Neural cell (in vitro differentiated cells): ENCODE results near the gene DAAM2. TPM values are rescaled to one million over a fixed set of nuclear protein-coding genes. Genes with fewer than 3 reads are reported as not detected.

Experiments
- H2AFZ ChIP-seq: fragments of 200-600, 300-800 bp; sonication (generic), shearing (Covaris generic); 2 replicates; pipeline ENCODE4 v1.6.0; 2014; ENCODE audit warnings: low read depth, mild to moderate bottlenecking, antibody characterized with exemption, low read length, moderate library complexity
- H3F3A ChIP-seq: fragments of 200-600 bp; shearing (Covaris generic); 2 replicates; pipeline ENCODE4 v1.6.1; 2016; ENCODE audit warnings: mild to moderate bottlenecking, moderate library complexity, mixed read lengths, antibody characterized with exemption, low read length; ENCODE audit not compliant: insufficient read depth, poor library complexity, severe bottlenecking
- H3K27ac ChIP-seq: fragments of 200-600, 300-800 bp; sonication (generic), shearing (Covaris generic); 2 replicates; pipeline ENCODE4 v1.5.1; 2014; ENCODE audit warnings: mild to moderate bottlenecking, low read length, moderate library complexity
- H3K27me3 ChIP-seq: fragments of 300-800, 200-600 bp; sonication (generic), shearing (Covaris generic); 2 replicates; pipeline ENCODE4 v1.6.0; 2014; ENCODE audit warnings: mild to moderate bottlenecking, low read depth, low read length, moderate library complexity; ENCODE audit not compliant: insufficient read depth
- H3K36me3 ChIP-seq: fragments of 300-800, 200-600 bp; sonication (generic), shearing (Covaris generic); 2 replicates; pipeline ENCODE4 v1.5.1; 2014; ENCODE audit warnings: mild to moderate bottlenecking, antibody characterized with exemption, low read length, moderate library complexity; ENCODE audit not compliant: insufficient read depth
- H3K4me2 ChIP-seq: fragments of 300-800, 200-600 bp; sonication (generic), shearing (Covaris generic); 2 replicates; pipeline ENCODE4 v1.6.0; 2014; ENCODE audit warnings: mild to moderate bottlenecking, low read length
- H3K4me3 ChIP-seq: fragments of 300-800, 200-600 bp; sonication (generic), shearing (Covaris generic); 2 replicates; pipeline ENCODE4 v1.5.1; 2014; ENCODE audit warnings: mild to moderate bottlenecking, low read length, moderate library complexity
- H3K79me2 ChIP-seq: fragments of 200-600 bp; shearing (Covaris generic); replicated peaks from 2 replicates; pipeline ENCODE4 v1.6.0; 2014; ENCODE audit warnings: mild to moderate bottlenecking, low read length, moderate library complexity; ENCODE audit not compliant: insufficient read depth
- H3K9ac ChIP-seq: fragments of 300-800, 200-600 bp; sonication (generic), shearing (Covaris generic); 2 replicates; pipeline ENCODE4 v1.6.1; 2016; ENCODE audit warnings: mild to moderate bottlenecking, low read length, mixed read lengths
- H3K9me2 ChIP-seq: fragments of 200-600 bp; shearing (Covaris generic); 2 replicates; pipeline ENCODE4 v1.6.1; 2016; ENCODE audit warnings: mild to moderate bottlenecking, low read length, mixed read lengths; ENCODE audit not compliant: insufficient read depth
- H3K9me3 ChIP-seq: fragments of 200-600, 300-800 bp; sonication (generic), shearing (Covaris generic); 2 replicates; pipeline ENCODE4 v1.6.1; 2016; ENCODE audit warnings: mild to moderate bottlenecking, mixed run types, low read length, moderate library complexity, mixed read lengths
- H4K20me1 ChIP-seq: fragments of 200-600 bp; shearing (Covaris generic); 2 replicates; pipeline ENCODE4 v1.6.1; 2016; ENCODE audit warnings: mild to moderate bottlenecking, mixed run types; ENCODE audit not compliant: insufficient read depth
- EP300 ChIP-seq: fragments of 450-650 bp; conservative IDR thresholded peaks from 2 replicates; pipeline ENCODE4 v1.6.1; 2014; ENCODE audit warnings: antibody characterized with exemption, mild to moderate bottlenecking, moderate library complexity; ENCODE audit not compliant: poor library complexity, severe bottlenecking
- EZH2 ChIP-seq: fragments of 200-600, 300-800 bp; shearing (Covaris generic), sonication (generic); IDR thresholded peaks from 2 replicates; pipeline ENCODE4 v1.6.1; 2014; ENCODE audit warnings: antibody characterized with exemption, low read length, borderline replicate concordance, mild to moderate bottlenecking; ENCODE audit not compliant: insufficient read depth, poor library complexity, severe bottlenecking
- MXI1 ChIP-seq: fragments of 450-650 bp; conservative IDR thresholded peaks from 2 replicates; pipeline ENCODE4 v1.6.1; 2014; ENCODE audit warnings: antibody characterized with exemption, mild to moderate bottlenecking; ENCODE audit not compliant: poor library complexity, severe bottlenecking
- POLR2AphosphoS5 ChIP-seq: IDR thresholded peaks from 2 replicates; pipeline ENCODE4 v1.6.1; 2012
- RAD21 ChIP-seq: fragments of 450-650 bp; conservative IDR thresholded peaks from 2 replicates; pipeline ENCODE4 v1.6.1; 2014; ENCODE audit warnings: antibody characterized with exemption, mild to moderate bottlenecking, moderate library complexity
- SMC3 ChIP-seq: fragments of 450-650 bp; conservative IDR thresholded peaks from 2 replicates; pipeline ENCODE4 v1.6.1; 2014; ENCODE audit warnings: antibody characterized with exemption, mild to moderate bottlenecking, moderate library complexity; ENCODE audit not compliant: poor library complexity
- TAF1 ChIP-seq: IDR thresholded peaks from 2 replicates; pipeline ENCODE4 v1.6.1; 2012; ENCODE audit warnings: low read depth
- polyA plus RNA-seq: library from polyadenylated mRNA; depleted of rRNA; stranded (reverse); fragments of >200 nt; gene quantifications from 2 replicates; pipeline ENCODE4 v1.2.3, GENCODE V29; 2014
- TF ChIP-seq, protein P1 (sequence below): IDR thresholded peaks from 2 replicates; pipeline ENCODE4 v1.6.1; 2012; ENCODE audit warnings: borderline replicate concordance
- TF ChIP-seq, protein P2 (sequence below): fragments of 450-650 bp; IDR thresholded peaks from 2 replicates; pipeline ENCODE4 v1.5.1; 2014; ENCODE audit warnings: antibody characterized with exemption, mild to moderate bottlenecking, moderate library complexity; ENCODE audit not compliant: poor library complexity, severe bottlenecking

The DAAM2 gene
- polyA plus RNA-seq, 1 donor from 2014 or later: 1.2 TPM

DNA sequence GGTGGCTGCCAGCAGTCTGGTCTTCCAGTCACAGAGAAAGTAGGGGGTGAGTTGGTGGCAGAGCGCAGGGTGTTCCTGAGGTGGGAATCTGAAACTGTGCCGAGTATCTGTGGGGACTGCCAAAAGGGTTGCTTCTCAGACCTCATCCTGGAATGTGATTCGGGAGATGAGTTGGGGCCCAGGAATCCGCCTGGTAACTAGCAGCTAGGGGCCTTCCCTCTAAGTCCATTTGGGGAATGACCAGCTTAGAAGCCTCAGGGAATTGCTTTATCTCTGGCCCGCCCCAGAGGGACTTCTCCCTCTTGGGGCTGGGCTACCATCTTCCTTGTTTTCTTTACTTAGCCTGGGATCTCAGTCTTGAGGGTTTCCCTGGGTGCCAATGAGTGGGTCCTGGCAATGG lies 92.5 kb downstream of the DAAM2 start:
- Histone ChIP-seq H3K9me2 (no peaks in the 10 kb centered on the region), H3K4me3 (no peak overlapping the region), H3K4me2 (no peak overlapping the region), H3K9me3 (no peaks in the 10 kb centered on the region), H3K36me3 (no peaks in the 10 kb centered on the region), H4K20me1 (no peaks in the 10 kb centered on the region), H3F3A (no peaks in the 10 kb centered on the region), H3K79me2 (no peaks in the 10 kb centered on the region), H3K27me3 (no peaks in the 10 kb centered on the region), H3K9ac (no peak overlapping the region), H3K27ac (no peak overlapping the region), H2AFZ (no peak overlapping the region)
- no peak for TF ChIP-seq RAD21
- no peak for TF ChIP-seq POLR2AphosphoS5
- TF ChIP-seq, protein P1, sequence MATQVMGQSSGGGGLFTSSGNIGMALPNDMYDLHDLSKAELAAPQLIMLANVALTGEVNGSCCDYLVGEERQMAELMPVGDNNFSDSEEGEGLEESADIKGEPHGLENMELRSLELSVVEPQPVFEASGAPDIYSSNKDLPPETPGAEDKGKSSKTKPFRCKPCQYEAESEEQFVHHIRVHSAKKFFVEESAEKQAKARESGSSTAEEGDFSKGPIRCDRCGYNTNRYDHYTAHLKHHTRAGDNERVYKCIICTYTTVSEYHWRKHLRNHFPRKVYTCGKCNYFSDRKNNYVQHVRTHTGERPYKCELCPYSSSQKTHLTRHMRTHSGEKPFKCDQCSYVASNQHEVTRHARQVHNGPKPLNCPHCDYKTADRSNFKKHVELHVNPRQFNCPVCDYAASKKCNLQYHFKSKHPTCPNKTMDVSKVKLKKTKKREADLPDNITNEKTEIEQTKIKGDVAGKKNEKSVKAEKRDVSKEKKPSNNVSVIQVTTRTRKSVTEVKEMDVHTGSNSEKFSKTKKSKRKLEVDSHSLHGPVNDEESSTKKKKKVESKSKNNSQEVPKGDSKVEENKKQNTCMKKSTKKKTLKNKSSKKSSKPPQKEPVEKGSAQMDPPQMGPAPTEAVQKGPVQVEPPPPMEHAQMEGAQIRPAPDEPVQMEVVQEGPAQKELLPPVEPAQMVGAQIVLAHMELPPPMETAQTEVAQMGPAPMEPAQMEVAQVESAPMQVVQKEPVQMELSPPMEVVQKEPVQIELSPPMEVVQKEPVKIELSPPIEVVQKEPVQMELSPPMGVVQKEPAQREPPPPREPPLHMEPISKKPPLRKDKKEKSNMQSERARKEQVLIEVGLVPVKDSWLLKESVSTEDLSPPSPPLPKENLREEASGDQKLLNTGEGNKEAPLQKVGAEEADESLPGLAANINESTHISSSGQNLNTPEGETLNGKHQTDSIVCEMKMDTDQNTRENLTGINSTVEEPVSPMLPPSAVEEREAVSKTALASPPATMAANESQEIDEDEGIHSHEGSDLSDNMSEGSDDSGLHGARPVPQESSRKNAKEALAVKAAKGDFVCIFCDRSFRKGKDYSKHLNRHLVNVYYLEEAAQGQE: no peak
- TF ChIP-seq SMC3: no peak
- TF ChIP-seq EP300: no peak
- TF ChIP-seq MXI1: no peak
- TF ChIP-seq, protein P2, sequence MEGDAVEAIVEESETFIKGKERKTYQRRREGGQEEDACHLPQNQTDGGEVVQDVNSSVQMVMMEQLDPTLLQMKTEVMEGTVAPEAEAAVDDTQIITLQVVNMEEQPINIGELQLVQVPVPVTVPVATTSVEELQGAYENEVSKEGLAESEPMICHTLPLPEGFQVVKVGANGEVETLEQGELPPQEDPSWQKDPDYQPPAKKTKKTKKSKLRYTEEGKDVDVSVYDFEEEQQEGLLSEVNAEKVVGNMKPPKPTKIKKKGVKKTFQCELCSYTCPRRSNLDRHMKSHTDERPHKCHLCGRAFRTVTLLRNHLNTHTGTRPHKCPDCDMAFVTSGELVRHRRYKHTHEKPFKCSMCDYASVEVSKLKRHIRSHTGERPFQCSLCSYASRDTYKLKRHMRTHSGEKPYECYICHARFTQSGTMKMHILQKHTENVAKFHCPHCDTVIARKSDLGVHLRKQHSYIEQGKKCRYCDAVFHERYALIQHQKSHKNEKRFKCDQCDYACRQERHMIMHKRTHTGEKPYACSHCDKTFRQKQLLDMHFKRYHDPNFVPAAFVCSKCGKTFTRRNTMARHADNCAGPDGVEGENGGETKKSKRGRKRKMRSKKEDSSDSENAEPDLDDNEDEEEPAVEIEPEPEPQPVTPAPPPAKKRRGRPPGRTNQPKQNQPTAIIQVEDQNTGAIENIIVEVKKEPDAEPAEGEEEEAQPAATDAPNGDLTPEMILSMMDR: no peak
- TF ChIP-seq TAF1: no peak

DNA sequence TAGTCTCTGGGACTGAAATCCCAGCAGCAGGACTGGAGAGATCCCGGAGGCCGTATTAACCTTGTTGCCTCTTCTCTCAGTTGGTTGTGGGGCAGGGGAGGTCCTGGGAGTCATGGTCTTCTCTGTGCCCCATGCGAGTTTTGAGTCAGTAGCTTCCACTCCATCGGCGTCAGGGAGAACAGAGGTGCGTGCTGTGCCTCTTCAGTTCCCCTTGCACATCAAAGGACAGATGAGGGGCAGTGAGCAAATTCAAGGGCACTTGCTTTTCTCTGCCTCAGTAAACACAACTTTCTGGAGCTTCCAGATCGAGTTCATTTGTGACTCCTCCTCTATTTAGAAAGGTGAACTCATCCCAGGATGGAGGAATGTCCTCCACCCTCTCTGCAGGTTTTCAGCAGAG lies 93.5 kb downstream of the DAAM2 start:
- Histone ChIP-seq H3K9ac (no peak overlapping the region), H3K9me3 (no peaks in the 10 kb centered on the region), H3K27me3 (no peaks in the 10 kb centered on the region), H3K4me3 (no peak overlapping the region), H3K27ac (no peak overlapping the region), H4K20me1 (no peaks in the 10 kb centered on the region), H3K79me2 (no peaks in the 10 kb centered on the region), H3K36me3 (no peaks in the 10 kb centered on the region), H3F3A (no peaks in the 10 kb centered on the region), H2AFZ (no peak overlapping the region), H3K4me2 (no peak overlapping the region), H3K9me2 (no peaks in the 10 kb centered on the region)
- TF ChIP-seq RAD21 (no peak), TAF1 (no peak), MXI1 (no peak), EP300 (no peak), POLR2AphosphoS5 (no peak), EZH2 (no peak), SMC3 (no peak)
- TF ChIP-seq, protein P1: no peak
- TF ChIP-seq, protein P2: no peak
